Liver (tissue), 9 donors: ENCODE data around the gene TP73. TPM values are rescaled to one million over a fixed set of nuclear protein-coding genes. Genes with fewer than 3 reads are reported as not detected.

ENCODE experiments used
- DNase-seq: peaks from one replicate; pipeline ENCODE4 v3.0.0-alpha.2; 2017; ENCODE audit warnings: low spot score
- H3K27ac ChIP-seq, 2 donors: one replicate each; pipeline ENCODE4 v1.7.0; 2013; ENCODE audit warnings: inconsistent platforms in 2 of 2, low read length in 2 of 2, control low read depth in 1 of 2, low read depth in 1 of 2, mild to moderate bottlenecking in 1 of 2
- H3K27me3 ChIP-seq, 4 donors: one replicate each; pipeline versions ENCODE4 v1.6.1 to v1.7.0; 2013; ENCODE audit warnings: low read length in 3 of 4, inconsistent platforms in 1 of 4, mild to moderate bottlenecking in 1 of 4, moderate library complexity in 1 of 4; ENCODE audit not compliant: control insufficient read depth in 4 of 4, insufficient read depth in 4 of 4
- H3K36me3 ChIP-seq, 4 donors: one replicate each; pipeline versions ENCODE4 v1.6.1 to v1.7.0; 2013; ENCODE audit warnings: low read length in 3 of 4, mild to moderate bottlenecking in 3 of 4, low read depth in 1 of 4, moderate library complexity in 1 of 4; ENCODE audit not compliant: control insufficient read depth in 4 of 4, insufficient read depth in 3 of 4
- H3K4me1 ChIP-seq, 4 donors: one replicate each; pipeline versions ENCODE4 v1.6.1 to v1.7.0; 2013; ENCODE audit warnings: low read length in 3 of 4, mild to moderate bottlenecking in 3 of 4, moderate library complexity in 1 of 4; ENCODE audit not compliant: control insufficient read depth in 4 of 4, insufficient read depth in 4 of 4
- H3K4me3 ChIP-seq, 3 donors: one replicate each; pipeline versions ENCODE4 v1.6.1 to v1.7.0; 2013; ENCODE audit warnings: low read length in 3 of 3, control low read depth in 1 of 3, low read depth in 1 of 3, mild to moderate bottlenecking in 1 of 3
- H3K9ac ChIP-seq, 2 donors: one replicate each; pipeline ENCODE4 v1.7.0; 2013; ENCODE audit warnings: low read length in 2 of 2, mild to moderate bottlenecking in 2 of 2, moderate library complexity in 2 of 2, control low read depth in 1 of 2, low read depth in 1 of 2
- H3K9me3 ChIP-seq, 4 donors: one replicate each; pipeline versions ENCODE4 v1.6.1 to v1.7.0; 2013; ENCODE audit warnings: low read length in 3 of 4; ENCODE audit not compliant: control insufficient read depth in 4 of 4
- CTCF ChIP-seq: fragments of 150-350 bp; IDR thresholded peaks from 2 replicates; pipeline ENCODE4 v1.5.1; 2017; ENCODE audit warnings: improper control_type of control experiment, low read depth, low read length; ENCODE audit not compliant: missing input control
- EGR1 ChIP-seq, 2 donors: IDR thresholded peaks; 2 replicates each; pipeline ENCODE4 v1.6.1; 2016 to 2018; ENCODE audit warnings: antibody characterized with exemption in 2 of 2, low read depth in 2 of 2
- FOXA1 ChIP-seq: IDR thresholded peaks from 2 replicates; pipeline ENCODE4 v1.6.1; 2016; ENCODE audit warnings: antibody characterized with exemption
- GABPA ChIP-seq, 2 donors: IDR thresholded peaks in 1 of 2; conservative IDR thresholded peaks in 1 of 2; 2 replicates each; pipeline ENCODE4 v1.6.1; 2016; ENCODE audit warnings: antibody characterized with exemption in 2 of 2, mild to moderate bottlenecking in 1 of 2, moderate library complexity in 1 of 2
- HNF4A ChIP-seq, 2 donors: conservative IDR thresholded peaks; 2 replicates each; pipeline ENCODE4 v1.6.1; 2016; ENCODE audit warnings: antibody characterized with exemption in 2 of 2, mild to moderate bottlenecking in 2 of 2
- HNF4G ChIP-seq: IDR thresholded peaks from 2 replicates; pipeline ENCODE4 v1.6.1; 2016; ENCODE audit warnings: antibody characterized with exemption
- JUND ChIP-seq, 2 donors: IDR thresholded peaks; 2 replicates each; pipeline ENCODE4 v1.6.1; 2016; ENCODE audit warnings: antibody characterized with exemption in 2 of 2
- NR2F2 ChIP-seq: IDR thresholded peaks from 2 replicates; pipeline ENCODE4 v1.6.1; 2016; ENCODE audit warnings: antibody characterized with exemption
- REST ChIP-seq: IDR thresholded peaks from 2 replicates; pipeline ENCODE4 v1.6.1; 2016; ENCODE audit warnings: antibody characterized with exemption, mild to moderate bottlenecking
- RXRA ChIP-seq, 2 donors: IDR thresholded peaks; 2 replicates each; pipeline ENCODE4 v1.6.1; 2017 to 2018; ENCODE audit warnings: antibody characterized with exemption in 2 of 2, mild to moderate bottlenecking in 1 of 2
- SP1 ChIP-seq: IDR thresholded peaks from 2 replicates; pipeline ENCODE4 v1.6.1; 2018; ENCODE audit warnings: antibody characterized with exemption, mild to moderate bottlenecking
- TAF1 ChIP-seq: conservative IDR thresholded peaks from 2 replicates; pipeline ENCODE4 v1.6.1; 2016; ENCODE audit warnings: antibody characterized with exemption, mild to moderate bottlenecking
- WGBS: extraction: QIAGEN DNeasy Blood & Tissue Kit; methylation state at CpG from one replicate; pipeline ENCODE4 v1.1.7; 2013; 5-methylcytosine and 5-hydroxymethylcytosine counted together
- polyA plus RNA-seq, 2 donors: library from polyadenylated mRNA; stranded (reverse) in 1 of 2; unstranded in 1 of 2; fragments of 200-250 nt in 1 of 2; fragments of >200 nt in 1 of 2; fragmentation: Nextera tagmentation in 1 of 2; extraction: Ambion mirVana in 1 of 2; gene quantifications; one replicate each; pipeline versions ENCODE4 v1.2.1 to v1.2.3, GENCODE V29; 2013 to 2015
- total RNA-seq, 2 donors: library from RNA; depleted of rRNA; stranded (reverse); fragments of >200 nt; gene quantifications; one replicate each; pipeline ENCODE4 v1.2.3, GENCODE V29; 2014
- TF ChIP-seq, protein P1 (sequence below): IDR thresholded peaks from 2 replicates; pipeline ENCODE4 v1.6.1; 2016; ENCODE audit warnings: antibody characterized with exemption
- donor health status: healthy.
- donor health status: healthy.
- donor health status: healthy.
- donor health status: healthy.
- donor health status: healthy.

TP73 gene
- total and polyA plus RNA-seq, 4 donors: 0.08 to 0.29 (median 0.18) TPM

DNA sequence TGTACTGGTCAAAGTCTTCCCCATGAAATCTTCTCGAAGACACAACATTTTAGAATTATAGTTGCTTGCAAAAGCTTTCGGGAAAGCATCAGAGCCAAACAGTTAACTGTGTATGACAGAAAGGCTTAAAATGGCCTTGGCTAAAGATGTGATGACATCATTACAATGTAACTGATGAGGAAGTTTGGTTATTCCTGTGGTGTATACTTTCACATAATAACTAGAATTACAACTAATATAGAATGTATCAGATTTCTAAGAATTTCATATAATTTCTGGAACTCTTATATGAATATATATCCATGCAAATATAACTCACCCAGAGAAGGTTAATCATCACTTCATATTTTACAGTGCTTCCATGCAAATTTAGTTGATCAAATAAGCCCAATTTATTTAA is 8.4 kb downstream of the TP73 start:
- H3K27me3 ChIP-seq: no peaks in the 10 kb centered on the region
- no peaks in the 10 kb centered on the region for H3K4me1 ChIP-seq
- 89% methylated on average over 2 of the region's 2 CpGs for whole genome bisulfite sequencing
- no peak overlapping the region for H3K9ac ChIP-seq
- H3K36me3 ChIP-seq: no peaks in the 10 kb centered on the region
- H3K9me3 ChIP-seq: no peaks in the 10 kb centered on the region
- TF ChIP-seq NR2F2 (no peak), HNF4A (conservative IDR thresholded peaks at IDR 0.05) (no peak), CTCF (no peak), JUND (IDR thresholded peaks at IDR 0.05) (no peak), TAF1 (no peak), SP1 (no peak), EGR1 (IDR thresholded peaks at IDR 0.05; ENCODE audit: low read depth in 2 of 2) (no peak), REST (no peak), FOXA1 (no peak), HNF4G (no peak)
- TF ChIP-seq, protein P1, sequence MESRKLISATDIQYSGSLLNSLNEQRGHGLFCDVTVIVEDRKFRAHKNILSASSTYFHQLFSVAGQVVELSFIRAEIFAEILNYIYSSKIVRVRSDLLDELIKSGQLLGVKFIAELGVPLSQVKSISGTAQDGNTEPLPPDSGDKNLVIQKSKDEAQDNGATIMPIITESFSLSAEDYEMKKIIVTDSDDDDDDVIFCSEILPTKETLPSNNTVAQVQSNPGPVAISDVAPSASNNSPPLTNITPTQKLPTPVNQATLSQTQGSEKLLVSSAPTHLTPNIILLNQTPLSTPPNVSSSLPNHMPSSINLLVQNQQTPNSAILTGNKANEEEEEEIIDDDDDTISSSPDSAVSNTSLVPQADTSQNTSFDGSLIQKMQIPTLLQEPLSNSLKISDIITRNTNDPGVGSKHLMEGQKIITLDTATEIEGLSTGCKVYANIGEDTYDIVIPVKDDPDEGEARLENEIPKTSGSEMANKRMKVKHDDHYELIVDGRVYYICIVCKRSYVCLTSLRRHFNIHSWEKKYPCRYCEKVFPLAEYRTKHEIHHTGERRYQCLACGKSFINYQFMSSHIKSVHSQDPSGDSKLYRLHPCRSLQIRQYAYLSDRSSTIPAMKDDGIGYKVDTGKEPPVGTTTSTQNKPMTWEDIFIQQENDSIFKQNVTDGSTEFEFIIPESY: no peak
- no peak for DNase-seq
- H3K27ac ChIP-seq: no peak overlapping the region
- no peak overlapping the region for H3K4me3 ChIP-seq

- no peaks in the 10 kb centered on the region for H3K36me3 ChIP-seq
- no peak overlapping the region for H3K27ac ChIP-seq
- no peaks in the 10 kb centered on the region for H3K9me3 ChIP-seq
- no peak for TF ChIP-seq RXRA (IDR thresholded peaks at IDR 0.05)
- TF ChIP-seq GABPA (IDR thresholded peaks at IDR 0.05 in 1 of 2, conservative IDR thresholded peaks at IDR 0.05 in 1 of 2): no peak
- TF ChIP-seq EGR1 (IDR thresholded peaks at IDR 0.05; ENCODE audit: low read depth in 2 of 2): no peak
- no peak for DNase-seq
- H3K4me3 ChIP-seq: no peak overlapping the region
- WGBS: 96% methylated on average over 4 of the region's 4 CpGs
- no peak overlapping the region for H3K9ac ChIP-seq
- peaks cover 0 to 2% (median 0%) of the 10 kb centered on the region in 4 donors for H3K4me1 ChIP-seq
- H3K27me3 ChIP-seq: no peaks in the 10 kb centered on the region
Observed at GRCh38 chr1:3661631-3662030, 9.3 kb downstream of the TP73 start.
